VCaP (cell line): ENCODE measurements around the gene ZMYM2.

Experiments used
- H3K27ac ChIP-seq: fragments of 450-650 bp; 2 replicates; pipeline ENCODE4 v1.5.1; 2017
- TF ChIP-seq, protein P1 (sequence below): fragments of 450-650 bp; conservative IDR thresholded peaks from 2 replicates; pipeline ENCODE4 v1.5.1; 2017; ENCODE audit warnings: mild to moderate bottlenecking, moderate library complexity

The ZMYM2 gene

GRCh38 chr13:20080377-20081164 lies 122.0 kb downstream of the ZMYM2 start:
- no peak overlapping the region for H3K27ac ChIP-seq
- TF ChIP-seq, protein P1, sequence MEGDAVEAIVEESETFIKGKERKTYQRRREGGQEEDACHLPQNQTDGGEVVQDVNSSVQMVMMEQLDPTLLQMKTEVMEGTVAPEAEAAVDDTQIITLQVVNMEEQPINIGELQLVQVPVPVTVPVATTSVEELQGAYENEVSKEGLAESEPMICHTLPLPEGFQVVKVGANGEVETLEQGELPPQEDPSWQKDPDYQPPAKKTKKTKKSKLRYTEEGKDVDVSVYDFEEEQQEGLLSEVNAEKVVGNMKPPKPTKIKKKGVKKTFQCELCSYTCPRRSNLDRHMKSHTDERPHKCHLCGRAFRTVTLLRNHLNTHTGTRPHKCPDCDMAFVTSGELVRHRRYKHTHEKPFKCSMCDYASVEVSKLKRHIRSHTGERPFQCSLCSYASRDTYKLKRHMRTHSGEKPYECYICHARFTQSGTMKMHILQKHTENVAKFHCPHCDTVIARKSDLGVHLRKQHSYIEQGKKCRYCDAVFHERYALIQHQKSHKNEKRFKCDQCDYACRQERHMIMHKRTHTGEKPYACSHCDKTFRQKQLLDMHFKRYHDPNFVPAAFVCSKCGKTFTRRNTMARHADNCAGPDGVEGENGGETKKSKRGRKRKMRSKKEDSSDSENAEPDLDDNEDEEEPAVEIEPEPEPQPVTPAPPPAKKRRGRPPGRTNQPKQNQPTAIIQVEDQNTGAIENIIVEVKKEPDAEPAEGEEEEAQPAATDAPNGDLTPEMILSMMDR: no peak

DNA sequence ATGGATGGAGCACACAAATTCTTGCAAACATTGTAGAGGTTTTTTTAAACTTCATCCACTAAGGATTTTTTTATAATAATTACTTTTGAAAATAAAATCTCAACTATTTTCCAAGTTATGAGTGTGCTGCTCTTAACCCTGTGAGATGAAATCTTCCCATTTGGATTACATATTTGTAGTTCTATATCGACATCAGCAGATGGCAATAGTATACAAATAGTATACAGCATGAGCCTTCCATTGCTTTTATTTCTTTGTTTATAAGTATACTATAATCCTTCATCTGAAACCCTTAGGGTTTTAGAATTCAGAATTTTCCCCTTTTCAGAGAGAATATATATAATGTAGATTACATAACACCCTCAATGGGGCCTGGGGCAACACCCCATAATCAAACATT lies 131.8 kb downstream of the ZMYM2 start:
- no peak overlapping the region for H3K27ac ChIP-seq
- TF ChIP-seq, protein P1: peak; percentile 55

DNA sequence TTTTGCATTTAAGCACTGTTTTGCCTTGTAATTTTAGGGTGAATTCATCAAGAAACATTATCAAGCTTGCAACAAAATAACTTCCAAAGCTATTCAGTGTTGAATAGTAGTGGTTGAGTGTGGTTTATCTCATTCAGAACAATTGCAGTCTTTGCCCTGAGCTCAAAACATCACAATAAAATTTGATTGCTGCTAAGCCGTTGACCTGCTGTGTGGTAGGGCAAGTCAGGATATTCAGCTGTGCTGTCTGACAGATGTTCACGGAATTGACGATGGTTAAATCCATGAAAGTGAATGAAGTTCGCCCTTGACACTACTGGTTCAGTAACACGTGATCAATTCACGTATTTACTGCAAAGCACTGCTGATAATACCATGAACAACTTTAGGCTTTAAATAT lies 135.4 kb downstream of the ZMYM2 start:
- no peak overlapping the region for H3K27ac ChIP-seq
- TF ChIP-seq, protein P1: no peak

DNA sequence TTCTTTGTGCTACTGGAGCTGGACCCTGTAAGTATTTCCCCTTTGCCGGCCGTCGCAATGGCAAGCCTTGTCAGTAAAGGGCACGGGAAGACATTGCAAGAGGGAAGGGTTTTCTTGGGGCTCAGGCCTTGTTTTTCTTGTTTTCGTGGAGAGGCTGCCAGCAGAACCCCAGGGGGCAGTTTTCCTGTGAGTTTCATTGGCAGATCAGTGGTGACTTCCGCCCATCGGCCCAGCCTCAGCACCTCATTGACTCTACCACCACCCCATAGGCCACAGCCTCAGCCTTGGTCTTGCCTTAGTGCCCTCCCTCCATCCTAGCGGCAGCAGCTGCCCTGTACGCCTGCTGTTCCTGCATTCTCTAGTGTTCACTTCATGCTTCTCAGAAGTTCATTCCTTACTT lies 140.8 kb downstream of the ZMYM2 start:
- no peak overlapping the region for H3K27ac ChIP-seq
- TF ChIP-seq, protein P1: no peak

DNA sequence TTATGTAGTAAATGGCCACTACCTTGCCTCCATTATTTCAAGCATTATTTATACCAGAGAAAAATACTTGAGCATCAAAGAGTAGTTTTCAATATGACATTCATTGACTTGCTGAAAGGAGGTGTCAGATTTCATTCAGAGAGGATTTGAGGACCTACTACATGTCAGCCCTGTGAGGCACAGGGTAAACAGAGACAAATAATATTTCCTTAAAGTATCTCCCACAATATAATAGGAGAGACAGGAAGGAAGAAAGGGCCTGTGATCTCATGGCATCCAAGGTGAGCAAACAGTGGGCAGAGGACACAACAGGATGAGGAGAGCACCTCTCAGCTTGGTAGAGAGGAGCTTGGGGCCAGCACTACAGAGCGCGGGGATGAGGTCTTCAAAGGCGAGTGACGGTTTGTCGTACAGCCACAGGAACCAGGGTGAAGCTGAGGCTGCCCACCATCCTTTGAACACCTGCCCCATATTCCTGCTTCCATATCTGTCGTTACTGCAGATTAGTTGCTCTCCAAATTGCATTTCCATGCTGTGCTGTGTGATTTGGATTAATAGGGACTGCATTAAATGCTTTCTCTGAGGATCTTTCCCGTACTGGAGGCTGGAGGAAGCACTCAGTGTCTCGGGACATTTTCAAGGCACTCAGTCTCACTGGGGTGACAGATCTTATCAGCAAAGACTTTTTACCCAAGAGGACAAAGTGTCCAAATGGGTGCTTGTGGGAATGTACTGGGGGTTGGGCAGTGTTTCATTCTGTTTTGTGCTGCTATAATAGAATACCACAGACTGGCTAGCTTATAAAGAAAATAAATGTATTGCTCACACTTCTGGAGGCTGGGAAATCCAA lies 143.2 kb downstream of the ZMYM2 start:
- peak overlapping the region; percentile 54 for H3K27ac ChIP-seq
- TF ChIP-seq, protein P1: no peak

GRCh38 chr13:20102525-20103180 lies 144.1 kb downstream of the ZMYM2 start:
- H3K27ac ChIP-seq: peak overlapping the region; percentile 54
- TF ChIP-seq, protein P1: no peak

- TF ChIP-seq, protein P1: no peak
- no peak overlapping the region for H3K27ac ChIP-seq
Observed at GRCh38 chr13:20105161-20105689, 146.7 kb downstream of the ZMYM2 start.
